ENCODE results near the gene TSHZ1.

DNA sequence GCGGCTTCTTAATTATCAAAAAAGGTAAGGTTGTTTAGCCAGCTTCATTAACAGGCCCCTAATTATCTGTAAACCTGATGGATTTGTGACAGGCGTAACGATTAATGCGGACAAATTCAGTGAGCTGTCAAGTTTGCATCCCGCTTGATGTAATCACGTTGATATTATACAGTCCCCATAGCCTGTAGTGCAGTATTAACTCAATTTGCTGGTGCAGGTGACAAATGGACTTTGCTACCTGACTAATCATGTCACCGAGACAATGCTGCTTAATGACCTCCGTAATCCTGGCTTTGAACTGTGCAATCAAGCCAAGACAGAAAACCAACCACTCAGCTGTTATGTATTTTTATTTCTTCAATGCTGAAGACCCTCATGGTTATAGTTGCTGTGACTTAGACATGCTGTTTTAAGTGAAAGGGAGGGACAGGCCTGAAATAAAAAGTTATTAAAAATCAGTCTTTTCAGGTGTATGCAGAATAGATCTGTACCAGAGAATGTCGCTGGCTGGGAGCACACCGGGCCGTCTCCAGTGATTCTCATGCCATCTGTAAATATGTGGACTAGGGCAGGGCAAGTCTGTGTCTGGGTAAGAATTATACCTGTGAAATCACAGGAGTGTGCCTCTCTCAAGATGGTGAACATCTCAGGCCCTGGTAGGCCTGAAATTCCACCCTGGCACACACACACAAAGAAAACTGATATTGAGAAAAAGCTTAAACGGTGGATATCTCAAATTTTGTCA, 4.3 kb downstream of the TSHZ1 start:
- TF ChIP-seq CTCF (conservative IDR thresholded peaks at IDR 0.05) (no peak), ZFX (IDR thresholded peaks at IDR 0.05) (no peak)
